ENCODE measurements around the gene PRR23A.

Gene PRR23A

DNA sequence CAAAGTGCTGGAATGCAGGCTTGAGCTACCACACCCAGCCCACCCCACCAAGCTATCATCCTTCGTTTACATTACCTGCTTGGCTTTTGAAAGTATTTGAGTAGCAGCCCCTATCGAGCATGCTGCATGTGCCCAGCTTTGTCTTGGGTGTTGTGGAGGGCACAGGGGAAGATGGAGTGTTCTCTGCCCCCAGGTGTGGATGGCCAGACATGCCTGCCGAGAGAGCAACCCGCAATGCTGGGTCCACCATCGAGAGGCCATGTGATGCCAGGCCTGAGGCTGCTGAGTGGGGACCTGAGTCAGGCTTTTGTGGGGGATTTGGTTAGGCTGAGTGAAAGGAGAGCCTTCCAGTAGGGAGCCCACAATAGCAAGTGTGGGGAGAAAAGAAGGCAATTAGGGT lies 33.1 kb downstream of the PRR23A start:
- no peak for DNase-seq (ENCODE audit: low read depth)

DNA sequence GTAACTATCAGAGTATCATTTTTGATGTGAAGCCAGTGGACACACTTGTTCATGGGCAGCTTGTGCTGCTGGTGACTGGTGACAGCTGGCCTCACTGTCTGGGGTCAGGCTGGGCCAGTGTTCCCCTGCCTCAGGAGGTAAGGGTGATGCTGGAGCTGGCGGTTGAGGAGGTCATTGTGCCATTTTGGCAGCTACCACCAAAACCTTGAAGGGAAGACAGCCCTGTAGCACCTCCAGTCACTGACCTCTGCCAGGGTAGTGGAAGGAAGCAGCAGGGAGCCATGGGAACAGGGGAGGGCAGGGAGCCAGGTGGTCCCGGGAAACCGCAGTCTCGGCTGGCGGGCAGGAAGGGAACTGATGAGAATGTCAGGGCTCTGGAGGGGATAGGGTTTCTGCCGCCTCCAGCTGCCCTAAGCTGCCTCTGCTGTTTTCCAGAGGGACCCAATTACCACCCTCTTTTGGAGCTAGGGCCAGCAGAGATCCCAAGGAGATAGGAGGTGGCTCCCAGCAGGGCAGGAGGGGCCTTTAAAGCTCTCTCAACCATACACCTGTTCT lies 34.2 kb downstream of the PRR23A start:
- DNase-seq (ENCODE audit: low read depth) = no peak

DNA sequence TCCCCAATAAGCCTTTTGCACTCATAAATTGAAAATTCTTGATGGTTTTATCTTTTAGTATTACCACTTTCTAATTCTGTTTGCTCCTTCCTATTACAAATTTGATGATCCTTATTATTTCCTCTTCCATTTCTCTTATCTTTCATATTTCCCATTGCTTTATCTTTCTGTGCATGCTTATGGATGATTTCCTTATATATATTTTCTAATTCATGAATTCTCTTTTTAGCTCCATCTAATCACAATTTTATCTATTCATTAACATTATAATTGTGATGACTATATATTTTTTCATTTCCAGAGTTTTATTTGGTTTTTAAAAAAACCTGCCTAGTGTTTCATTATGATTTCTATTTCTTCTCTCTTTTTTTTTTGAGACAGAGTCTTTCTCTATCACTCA lies 41.1 kb downstream of the PRR23A start:
- DNase-seq (ENCODE audit: low read depth) = no peak

DNA sequence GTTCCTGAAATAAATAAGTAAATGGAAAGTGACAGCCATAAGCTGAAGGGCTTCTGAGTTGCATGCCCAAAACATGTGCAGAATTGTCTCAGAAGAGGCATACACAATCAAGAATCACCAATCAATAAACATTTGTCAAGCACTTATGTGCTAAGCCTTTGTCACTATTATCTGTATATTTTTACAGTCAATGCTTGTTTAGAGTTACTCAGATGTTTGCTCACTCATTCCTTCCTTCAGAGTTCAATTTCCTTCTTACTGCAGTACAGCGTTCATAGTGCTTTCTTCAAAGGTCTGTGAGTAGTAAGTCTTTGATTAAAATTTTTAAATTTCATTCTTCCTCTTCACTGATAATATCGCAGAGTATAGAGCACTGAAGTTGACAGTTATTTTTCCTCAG lies 41.8 kb downstream of the PRR23A start:
- no peak for DNase-seq (ENCODE audit: low read depth)

DNA sequence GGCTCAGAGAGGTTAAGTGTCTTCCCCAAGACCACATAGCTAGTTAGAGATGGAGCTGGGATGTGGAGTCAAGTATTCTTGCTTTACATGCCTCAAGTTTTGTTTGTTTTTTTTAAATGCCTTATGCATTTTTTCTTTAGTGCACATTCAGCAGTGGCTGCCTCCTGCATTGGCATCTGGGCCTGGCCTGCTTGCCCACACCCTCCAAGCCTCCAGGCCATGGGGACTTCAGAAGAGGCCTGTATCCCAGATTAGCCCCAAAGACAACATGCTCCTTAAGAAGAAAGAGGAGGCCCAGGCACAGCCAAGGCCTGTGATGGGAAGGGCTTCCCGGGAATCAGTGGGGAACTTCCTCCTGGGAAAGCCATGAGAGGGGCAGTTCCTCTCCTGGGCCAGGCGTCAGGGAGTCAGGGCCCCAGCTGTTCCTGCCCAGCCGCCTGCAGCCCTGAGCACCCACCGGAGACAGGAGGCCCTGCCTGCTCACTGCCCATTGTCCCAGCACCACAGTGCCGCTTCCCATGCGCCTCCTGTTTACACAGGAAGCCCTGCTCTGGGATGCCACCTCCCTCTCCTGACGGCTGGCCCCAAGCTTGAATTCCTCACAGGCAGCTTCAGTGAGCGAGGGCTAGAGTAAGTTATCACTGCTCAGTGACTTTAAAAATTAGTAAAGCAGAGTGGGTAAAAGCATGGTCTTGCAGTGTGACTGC lies 43.1 kb downstream of the PRR23A start:
- DNase-seq (ENCODE audit: low read depth) = no peak

DNA sequence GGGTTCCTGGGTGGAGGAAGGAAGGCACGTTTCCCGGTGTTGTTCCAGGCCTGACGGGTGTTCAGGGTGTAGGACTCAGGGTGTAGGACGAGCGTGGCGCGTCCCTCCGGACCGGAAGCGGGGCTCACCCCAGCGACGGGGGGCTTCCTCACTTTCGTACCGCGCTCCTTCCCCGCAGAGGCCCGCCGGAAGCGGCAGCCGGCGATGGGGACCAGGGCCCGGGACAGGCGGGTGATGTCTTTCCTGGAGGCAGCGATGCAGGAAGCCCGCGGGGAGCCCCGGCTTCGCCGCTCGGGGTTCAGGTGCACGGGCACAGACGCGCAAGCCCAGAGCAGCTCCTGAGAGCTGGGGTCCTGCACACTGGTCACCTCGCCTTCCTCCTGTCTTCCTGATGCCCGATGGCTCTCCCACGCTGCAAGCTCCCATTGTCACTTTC lies 45.6 kb downstream of the PRR23A start:
- no peak for DNase-seq (ENCODE audit: low read depth)
